Activated CD8-positive, alpha-beta T cell treated with anti-CD3 and anti-CD28 coated beads for 36 hours (primary cell): ENCODE measurements around the gene LLGL1. TPM values are rescaled to one million over a fixed set of nuclear protein-coding genes. Genes with fewer than 3 reads are reported as not detected.
"Not testable (repeated sequence)": the region's sequence is repeated elsewhere in the genome, so short reads cannot be mapped to it uniquely, and the experiment has no call there.

ENCODE experiments used
- ATAC-seq: fragments of 200-7000 bp; cut with Tn5 transposase; one replicate; pipeline ENCODE4 v1.10.0; 2021; ENCODE audit warnings: mild to moderate bottlenecking, moderate library complexity
- CTCF ChIA-PET: fragments of 350-600 bp; sonication (Branson Sonifier 250); formaldehyde crosslinking; loops from one replicate; lab custom pipeline; 2021; ENCODE audit warnings: antibody characterized with exemption; lab: Charles Lee
- POLR2A ChIA-PET: fragments of 350-600 bp; sonication (Branson Sonifier 250); formaldehyde crosslinking; loops from one replicate; lab custom pipeline; 2021; ENCODE audit warnings: antibody characterized with exemption; lab: Charles Lee
- DNase-seq: peaks from one replicate; pipeline ENCODE4 v3.0.0-alpha.2; 2020
- H3K27ac Mint-ChIP-seq: one replicate; pipeline ENCODE4 v1.8.0; 2021; ENCODE audit warnings: mild to moderate bottlenecking, mixed read lengths
- H3K27me3 Mint-ChIP-seq: one replicate; pipeline ENCODE4 v1.8.0; 2021; ENCODE audit warnings: mixed read lengths
- H3K36me3 Mint-ChIP-seq: one replicate; pipeline ENCODE4 v1.8.0; 2021; ENCODE audit warnings: low read depth, mixed read lengths
- H3K4me1 Mint-ChIP-seq: one replicate; pipeline ENCODE4 v1.8.0; 2021; ENCODE audit warnings: low read depth, mixed read lengths
- H3K4me3 Mint-ChIP-seq: one replicate; pipeline ENCODE4 v1.8.0; 2021; ENCODE audit warnings: mild to moderate bottlenecking, moderate library complexity, mixed read lengths
- H3K9me3 Mint-ChIP-seq: one replicate; pipeline ENCODE4 v1.8.0; 2021; ENCODE audit warnings: mixed read lengths
- CTCF ChIP-seq: fragments of 200-600 bp; IDR thresholded peaks from one replicate; pipeline ENCODE4 v1.8.0; 2022; ENCODE audit warnings: antibody characterized with exemption, mild to moderate bottlenecking
- intact Hi-C: fragments of 100-400 bp; cut with micrococcal nuclease; formaldehyde crosslinking; loops from one replicate; pipeline ENCODE4 v1.10.0; 2022
- total RNA-seq, 2 experiments: library from RNA; stranded (reverse); gene quantifications; one replicate each; pipeline ENCODE4 v1.2.3, GENCODE V29; 2021

LLGL1 gene
- total RNA-seq, 2 experiments from 2014 or later: 15.1 to 17.6 TPM

- peaks cover 43% of the 10 kb centered on the region for H3K36me3 Mint-ChIP-seq
- POLR2A ChIA-PET: no interaction called here
- no peak overlapping the region for H3K27ac Mint-ChIP-seq
- intact Hi-C loops: no loop called here
- CTCF ChIA-PET: interaction anchor here (1.0 to 2.2 kb wide), 2 partner anchors 23 to 66 kb away, joined by 3 to 6 read pairs; partner anchors contain the start of gene ALKBH5
- H3K27me3 Mint-ChIP-seq: no peaks in the 10 kb centered on the region
- no peak overlapping the region for H3K4me3 Mint-ChIP-seq
- H3K9me3 Mint-ChIP-seq: no peaks in the 10 kb centered on the region
- no peaks in the 10 kb centered on the region for H3K4me1 Mint-ChIP-seq
- DNase-seq: no peak
- ATAC-seq: no peak
- no peak for TF ChIP-seq CTCF
Measured at GRCh38 chr17:18206962-18207361, 18.5 kb upstream of the LLGL1 start.

GRCh38 chr17:18208092-18208491, 17.3 kb upstream of the LLGL1 start:
- Mint-ChIP-seq H3K36me3 (peaks cover 39% of the 10 kb centered on the region), H3K9me3 (no peaks in the 10 kb centered on the region), H3K27ac (no peak overlapping the region), H3K27me3 (no peaks in the 10 kb centered on the region), H3K4me3 (no peak overlapping the region), H3K4me1 (no peaks in the 10 kb centered on the region)
- CTCF ChIA-PET: interaction anchor here (0.8 to 1.4 kb wide), 2 partner anchors 11 kb away, joined by 3 read pairs; no protein-coding TSS in a partner anchor
- POLR2A ChIA-PET: no interaction called here
- no peak for TF ChIP-seq CTCF
- DNase-seq: no peak
- no peak for ATAC-seq
- intact Hi-C loops: no loop called here

GRCh38 chr17:18213666-18214270, 11.7 kb upstream of the LLGL1 start:
- ChIA-PET CTCF (interaction anchor here (6.0 kb wide), 1 partner anchor 71 kb away, joined by 24 read pairs; no protein-coding TSS in a partner anchor), POLR2A (no interaction called here)

GRCh38 chr17:18216906-18217305, 8.5 kb upstream of the LLGL1 start:
- CTCF ChIA-PET: interaction anchor here (0.7 to 6.0 kb wide), 11 partner anchors 12 to 76 kb away, joined by 3 to 24 read pairs (median 5); no protein-coding TSS in a partner anchor
- H3K9me3 Mint-ChIP-seq, H3K4me3 Mint-ChIP-seq, POLR2A ChIA-PET, H3K36me3 Mint-ChIP-seq, DNase-seq, H3K4me1 Mint-ChIP-seq, H3K27ac Mint-ChIP-seq, ATAC-seq, H3K27me3 Mint-ChIP-seq: not testable (repeated sequence)
- intact Hi-C loops: loop anchor here (2.0 kb wide), 1 partner anchor 76 kb away; no protein-coding TSS in a partner anchor

More at GRCh38 chr17:18213666-18214270, 11.7 kb upstream of the LLGL1 start:
- H3K4me1 Mint-ChIP-seq: no peaks in the 10 kb centered on the region
- no peak overlapping the region for H3K27ac Mint-ChIP-seq
- H3K27me3 Mint-ChIP-seq: no peaks in the 10 kb centered on the region
- DNase-seq (no peak), ATAC-seq (no peak)
- H3K36me3 Mint-ChIP-seq: peaks cover 21% of the 10 kb centered on the region
- TF ChIP-seq CTCF: no peak
- intact Hi-C loops: no loop called here
- H3K4me3 Mint-ChIP-seq: no peak overlapping the region
- no peaks in the 10 kb centered on the region for H3K9me3 Mint-ChIP-seq

- DNase-seq: peak; percentile 86
- H3K36me3 Mint-ChIP-seq: no peaks in the 10 kb centered on the region
- ChIA-PET POLR2A (interaction anchor here (0.9 kb wide), 1 partner anchor 33 kb away, joined by 5 read pairs; the partner anchor contains the start of gene ALKBH5), CTCF (interaction anchor here (0.7 to 6.0 kb wide), 15 partner anchors 8 to 77 kb away, joined by 3 to 24 read pairs (median 4); no protein-coding TSS in a partner anchor)
- peak; percentile 95 for ATAC-seq
- no peak overlapping the region for H3K27ac Mint-ChIP-seq
- H3K4me3 Mint-ChIP-seq: no peak overlapping the region
- no peaks in the 10 kb centered on the region for H3K4me1 Mint-ChIP-seq
- no peaks in the 10 kb centered on the region for H3K9me3 Mint-ChIP-seq
- intact Hi-C loops: loop anchor here (2.0 kb wide), 1 partner anchor 77 kb away; no protein-coding TSS in a partner anchor
- H3K27me3 Mint-ChIP-seq: no peaks in the 10 kb centered on the region
- TF ChIP-seq CTCF: peak; percentile 94
Measured at GRCh38 chr17:18217412-18218015, 7.9 kb upstream of the LLGL1 start.
